IPS DF 6.9 (cell line): ENCODE measurements around the gene ASPSCR1.
A peak's percentile ranks its signal among the peaks of the same experiment; 100 is the strongest.

Experiments
- DNase-seq: peaks from one replicate; pipeline ENCODE4 v3.0.0-alpha.2; 2013; ENCODE audit warnings: low read depth, low spot score
- H3K27ac ChIP-seq: one replicate; pipeline ENCODE4 v1.5.1; 2013; ENCODE audit warnings: low read length, control low read depth
- H3K27me3 ChIP-seq: 2 replicates; pipeline ENCODE4 v1.6.1; 2013; ENCODE audit warnings: mild to moderate bottlenecking, low read length; ENCODE audit not compliant: control insufficient read depth, insufficient read depth
- H3K36me3 ChIP-seq: 2 replicates; pipeline ENCODE4 v1.6.1; 2013; ENCODE audit warnings: low read length; ENCODE audit not compliant: control insufficient read depth, insufficient read depth
- H3K4me1 ChIP-seq: 2 replicates; pipeline ENCODE4 v1.6.1; 2013; ENCODE audit warnings: low read length; ENCODE audit not compliant: control insufficient read depth, insufficient read depth
- H3K4me3 ChIP-seq: 2 replicates; pipeline ENCODE4 v1.5.1; 2013; ENCODE audit warnings: mild to moderate bottlenecking, low read length
- H3K9me3 ChIP-seq: 2 replicates; pipeline ENCODE4 v1.6.1; 2013; ENCODE audit warnings: low read length, inconsistent platforms; ENCODE audit not compliant: control insufficient read depth, insufficient read depth
- WGBS: extraction: QIAGEN DNeasy Blood & Tissue Kit; methylation state at CpG from one replicate; pipeline ENCODE4 v1.1.7; 2013; ENCODE audit warnings: mixed read lengths, missing lambda C conversion rate; ENCODE audit not compliant: insufficient read length, insufficient coverage; 5-methylcytosine and 5-hydroxymethylcytosine counted together

ASPSCR1 gene

GRCh38 chr17:82065638-82066303 lies 88.3 kb downstream of the ASPSCR1 start, which contains the start of gene DUS1L:
Gene DUS1L (minus strand): TSS chr17:82065804. CDS start chr17:82065059, 745 bp downstream.
- no peak for DNase-seq

More at GRCh38 chr17:82065638-82066303, 88.3 kb downstream of the ASPSCR1 start, which contains the start of gene DUS1L:
- peaks cover 17% of the 10 kb centered on the region for H3K36me3 ChIP-seq
- peaks cover 3% of the 10 kb centered on the region; the same call in 1 of the 2 replicates for H3K4me1 ChIP-seq
- no peak within 1 kb of the TSS for H3K27ac ChIP-seq
- peak within 1 kb of the TSS; percentile 79 for H3K4me3 ChIP-seq
- no peaks in the 10 kb centered on the region for H3K27me3 ChIP-seq
- no CpG with 5 or more reads among the region's 88 CpGs for WGBS
- no peaks in the 10 kb centered on the region for H3K9me3 ChIP-seq
